Measurements from ENCODE around the gene HAUS8.
A peak's percentile ranks its signal among the peaks of the same experiment; 100 is the strongest.
"Not testable (repeated sequence)": the region's sequence is repeated elsewhere in the genome, so short reads cannot be mapped to it uniquely, and the experiment has no call there.

HAUS8 gene, protein sequence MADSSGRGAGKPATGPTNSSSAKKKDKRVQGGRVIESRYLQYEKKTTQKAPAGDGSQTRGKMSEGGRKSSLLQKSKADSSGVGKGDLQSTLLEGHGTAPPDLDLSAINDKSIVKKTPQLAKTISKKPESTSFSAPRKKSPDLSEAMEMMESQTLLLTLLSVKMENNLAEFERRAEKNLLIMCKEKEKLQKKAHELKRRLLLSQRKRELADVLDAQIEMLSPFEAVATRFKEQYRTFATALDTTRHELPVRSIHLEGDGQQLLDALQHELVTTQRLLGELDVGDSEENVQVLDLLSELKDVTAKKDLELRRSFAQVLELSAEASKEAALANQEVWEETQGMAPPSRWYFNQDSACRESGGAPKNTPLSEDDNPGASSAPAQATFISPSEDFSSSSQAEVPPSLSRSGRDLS

DNA sequence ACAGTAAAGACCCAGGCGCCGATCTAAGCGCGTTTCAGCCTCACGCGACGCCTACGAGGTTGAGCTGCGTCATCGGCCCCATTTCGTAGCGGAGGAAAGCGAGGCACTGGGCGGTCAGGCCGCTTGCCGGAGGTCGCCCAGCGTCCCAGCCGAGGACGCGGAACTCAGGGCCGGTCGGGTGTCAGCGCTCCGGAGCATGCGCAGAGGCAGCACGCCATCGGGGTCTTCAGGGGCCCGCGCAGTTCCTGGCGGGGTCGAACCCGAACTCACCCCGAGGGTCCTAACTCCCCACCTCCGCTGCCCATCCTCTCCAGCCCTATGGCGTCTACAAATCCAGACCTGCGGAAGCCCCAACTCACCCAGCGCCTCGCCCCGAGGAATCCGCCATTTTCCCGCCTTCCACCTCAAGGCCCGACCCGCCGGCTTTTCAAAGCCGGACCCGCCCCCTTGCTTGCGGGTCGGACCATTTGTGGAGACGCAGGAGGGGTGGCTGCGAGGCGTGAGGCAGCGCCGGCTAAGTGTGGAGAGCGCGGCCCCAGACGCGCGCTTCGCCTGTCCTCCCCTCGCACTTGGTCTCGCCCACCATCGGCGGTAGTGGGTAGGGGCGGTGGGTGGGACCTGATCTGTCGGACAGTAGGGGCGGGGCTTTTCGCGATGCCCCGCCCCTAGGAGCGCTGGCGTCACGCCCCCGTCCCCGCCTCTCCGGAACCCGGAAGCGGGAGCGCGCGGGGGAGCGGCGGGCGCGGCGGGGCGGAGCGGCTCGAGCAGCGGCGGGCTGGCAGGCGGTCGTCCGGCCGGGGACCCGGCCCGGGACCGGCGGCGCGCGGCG lies at the start of gene HAUS8, which contains the start of gene MYO9B:
TSS of gene HAUS8 (minus strand) at position 418 of the 829 bp plus-strand sequence. CDS start at position 388, 30 bp downstream.
TSS of gene MYO9B (plus strand) at position 743 of the 829 bp plus-strand sequence. CDS start 25,941 bp downstream, outside the sequence.
- DNase-seq, result peak; percentile 100

DNA sequence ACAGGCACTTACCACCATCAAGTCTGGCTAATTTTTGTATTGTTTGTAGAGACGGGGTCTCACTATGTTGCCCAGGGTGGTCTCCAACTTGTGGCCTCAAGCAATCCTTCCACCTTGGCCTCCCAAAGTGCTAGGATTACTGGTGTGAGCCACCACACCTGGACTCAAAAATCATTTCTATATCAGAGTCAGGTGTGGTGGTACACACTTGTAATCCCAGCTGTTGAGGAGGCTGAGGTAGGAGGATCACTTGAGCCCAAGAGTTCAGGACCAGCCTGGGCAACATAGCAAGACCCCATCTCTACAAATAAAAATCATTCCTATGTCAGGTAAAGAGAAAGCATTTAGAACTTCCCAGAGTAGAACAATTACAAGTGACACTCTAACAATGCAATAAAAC lies 48.8 kb upstream of the HAUS8 start:
- no peak for DNase-seq

DNA sequence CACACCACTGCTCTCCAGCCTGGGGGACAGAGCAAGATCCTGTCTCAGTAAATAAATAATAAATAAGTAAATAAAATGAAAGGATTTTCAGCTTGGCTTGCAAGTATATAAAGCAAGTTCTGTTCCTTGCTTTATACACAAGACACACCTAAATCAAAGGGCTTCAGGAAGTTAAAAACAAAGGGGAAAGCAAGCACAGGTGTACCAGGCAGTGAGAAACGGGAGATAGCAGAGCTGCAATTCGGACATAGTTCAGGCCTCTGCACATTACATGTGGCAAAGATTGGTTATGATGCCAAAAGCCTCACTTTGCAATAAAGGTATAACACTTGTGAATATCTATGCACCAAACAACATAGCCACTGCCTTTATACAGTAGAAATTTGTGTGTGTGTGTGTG lies 47.8 kb upstream of the HAUS8 start:
- DNase-seq, result no peak

DNA sequence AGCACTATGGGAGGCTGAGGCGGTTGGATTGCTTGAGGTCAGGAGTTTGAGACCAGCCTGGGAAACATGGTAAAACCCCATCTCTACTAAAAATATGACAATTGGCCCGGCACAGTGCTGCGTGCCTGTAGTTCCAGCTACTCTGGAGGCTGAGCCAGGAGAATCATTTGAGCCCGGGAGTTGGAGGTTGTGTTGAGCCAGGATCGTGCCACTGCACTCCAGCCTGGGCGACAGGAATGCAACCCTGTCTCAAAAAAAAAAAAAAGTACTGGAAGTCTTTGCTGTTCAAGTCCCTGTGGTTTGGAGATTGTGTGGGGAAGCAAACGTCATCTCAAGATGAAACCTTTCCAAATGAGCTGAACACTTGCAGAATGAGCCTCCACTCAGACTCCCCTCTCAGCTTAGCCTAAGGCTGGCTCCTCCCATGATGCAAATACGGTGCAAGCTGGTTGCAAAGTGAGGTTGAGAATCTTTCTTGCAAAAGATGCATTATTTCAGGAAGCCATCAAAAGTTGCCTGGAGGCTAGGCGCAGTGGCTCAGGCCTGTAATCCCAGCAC lies 46.6 kb upstream of the HAUS8 start:
- no peak for DNase-seq

DNA sequence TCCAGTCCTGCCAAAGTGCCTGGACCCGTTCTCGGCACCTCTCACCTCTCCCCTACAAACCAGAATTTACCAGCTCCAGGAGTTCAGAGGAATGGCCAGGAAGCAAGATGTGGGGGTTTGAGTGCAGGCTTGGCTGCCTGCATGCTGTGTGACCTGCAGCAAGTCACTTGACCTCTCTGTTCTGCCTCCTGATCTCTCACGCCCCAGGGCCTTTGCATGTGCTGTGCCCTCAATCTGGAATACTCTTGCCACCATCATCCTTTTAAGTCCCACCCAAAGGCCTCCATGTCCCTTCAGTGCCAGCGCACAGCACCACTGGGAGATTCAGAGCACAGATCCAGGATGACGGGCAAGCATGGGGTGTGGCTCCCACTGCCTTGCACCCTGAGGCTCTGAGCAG lies 43.7 kb upstream of the HAUS8 start:
- no peak for DNase-seq

DNA sequence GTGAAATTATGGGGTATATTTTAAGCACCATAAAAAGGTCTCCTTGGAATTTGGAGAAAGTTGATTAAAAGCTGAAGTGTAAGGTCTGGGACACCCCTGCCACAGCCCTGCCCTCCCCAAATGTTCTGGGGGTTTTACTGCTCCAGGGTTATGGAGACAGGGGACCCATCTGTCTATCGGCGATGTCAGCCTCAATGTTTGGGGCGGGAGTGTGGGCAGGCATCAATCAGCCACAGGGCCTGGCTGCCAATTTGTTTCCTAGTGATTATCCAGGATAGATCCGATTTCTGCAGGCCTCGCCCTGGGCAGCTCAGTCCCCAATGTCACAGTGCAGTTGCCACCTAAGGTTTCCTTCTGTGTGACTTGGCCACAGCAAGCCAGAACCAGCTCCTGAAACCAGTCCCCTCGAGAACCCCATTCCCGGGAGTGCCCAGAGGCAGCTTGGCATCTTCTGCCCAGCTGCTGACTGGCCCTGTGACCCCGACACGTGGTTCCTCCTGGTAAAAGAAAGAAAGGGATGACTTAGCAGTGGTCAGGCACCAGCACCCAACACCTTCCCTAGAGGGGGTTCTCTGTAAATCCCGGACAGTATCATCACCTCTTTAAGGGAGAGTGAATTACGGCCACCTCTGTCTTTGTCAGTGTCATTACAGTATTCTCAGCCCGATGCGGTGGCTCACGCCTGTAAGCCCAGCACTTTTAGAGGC lies 41.9 kb upstream of the HAUS8 start:
- no peak for DNase-seq

DNA sequence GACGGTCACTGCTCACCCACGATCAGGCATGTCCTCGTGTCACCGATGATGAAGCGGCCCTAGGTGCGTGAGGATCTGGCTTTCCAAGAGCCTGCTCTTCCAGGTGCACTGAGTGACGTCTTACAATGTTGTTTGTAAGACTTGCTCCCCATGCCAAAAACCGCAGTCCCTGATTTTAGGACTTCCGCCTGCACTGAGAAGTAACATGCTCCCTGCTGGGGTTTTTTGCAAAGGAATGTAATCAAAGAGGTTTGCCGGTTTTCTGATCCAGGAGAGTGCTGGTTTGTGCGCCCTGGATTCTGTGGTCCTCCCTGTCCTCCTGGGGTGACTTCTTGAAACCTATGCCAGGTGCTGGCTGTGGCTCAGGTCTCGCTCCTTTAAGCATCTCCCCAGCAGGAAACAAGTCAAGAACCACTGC lies 39.2 kb upstream of the HAUS8 start:
- DNase-seq, result no peak

DNA sequence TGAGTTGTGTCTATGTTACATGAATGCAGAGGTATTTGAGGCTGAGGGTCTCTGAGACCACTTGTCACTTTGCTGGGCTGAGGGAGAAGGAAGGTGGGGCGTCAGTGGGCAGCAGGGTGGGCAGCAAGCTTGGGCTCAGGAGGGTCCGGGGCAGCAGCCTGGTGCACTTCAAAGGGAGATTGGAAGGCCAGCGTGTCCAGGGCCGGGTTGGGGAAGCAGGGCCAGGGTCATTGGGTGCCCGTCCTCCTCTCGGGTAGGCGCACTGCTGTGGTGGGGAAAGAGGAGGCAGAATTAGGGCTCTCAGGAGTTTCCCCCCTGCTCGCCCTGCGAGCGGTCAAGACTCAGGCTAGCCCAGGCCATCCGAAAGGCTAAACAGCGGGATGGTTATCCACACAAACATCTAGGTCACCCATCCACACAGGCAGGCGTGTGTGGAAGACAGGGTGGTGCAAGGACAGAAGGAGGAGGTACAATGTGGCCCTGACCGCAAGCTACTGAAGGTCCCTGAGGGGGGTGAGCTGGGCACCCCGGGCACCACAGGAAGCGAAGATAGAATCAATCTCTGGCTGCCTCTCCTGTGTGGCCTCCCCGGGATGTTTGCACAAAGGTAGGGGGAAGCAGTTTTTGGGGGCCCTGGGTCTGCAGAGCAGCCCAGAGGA lies 38.0 kb upstream of the HAUS8 start:
- DNase-seq, result no peak

DNA sequence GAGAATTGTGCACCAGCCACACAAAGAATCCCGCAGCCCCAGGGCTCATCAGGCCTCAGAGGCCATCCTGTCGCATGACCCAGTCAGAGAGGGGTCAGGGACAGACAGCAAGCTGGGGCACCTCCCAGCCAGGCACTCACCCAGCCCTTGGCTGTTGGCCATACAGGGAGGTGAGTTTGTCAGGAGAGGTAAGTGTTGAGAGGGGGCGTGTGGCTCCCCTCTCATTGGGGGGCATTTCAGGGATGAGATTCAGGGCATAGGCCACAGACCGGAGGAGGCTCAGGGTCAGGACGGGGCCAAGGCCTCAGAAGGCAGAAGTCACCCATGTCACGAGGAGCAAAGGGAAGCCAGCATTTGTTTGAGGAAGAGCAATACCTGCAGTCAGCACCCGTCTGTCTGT lies 37.4 kb upstream of the HAUS8 start:
- DNase-seq, result peak; percentile 55

DNA sequence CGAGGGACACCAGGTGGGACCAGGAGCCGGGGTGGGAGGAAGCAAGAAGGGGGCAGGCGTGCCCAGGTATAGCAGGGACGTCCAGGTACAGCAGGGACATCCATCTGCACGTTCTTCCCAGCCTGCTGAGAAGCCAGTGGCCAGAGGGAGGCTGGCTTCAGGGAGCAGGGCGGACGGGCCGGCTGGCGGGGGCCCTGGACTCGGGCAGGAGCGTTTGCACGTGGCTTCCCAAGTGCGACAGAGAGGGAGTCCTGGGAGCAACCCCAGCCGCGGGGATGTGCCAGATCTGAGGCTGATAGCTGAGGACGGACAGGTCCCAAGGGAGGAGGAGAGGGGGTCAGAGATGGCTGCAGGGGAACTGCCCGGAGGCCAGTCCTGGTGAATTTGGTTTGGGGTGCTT lies 37.0 kb upstream of the HAUS8 start:
- no peak for DNase-seq

DNA sequence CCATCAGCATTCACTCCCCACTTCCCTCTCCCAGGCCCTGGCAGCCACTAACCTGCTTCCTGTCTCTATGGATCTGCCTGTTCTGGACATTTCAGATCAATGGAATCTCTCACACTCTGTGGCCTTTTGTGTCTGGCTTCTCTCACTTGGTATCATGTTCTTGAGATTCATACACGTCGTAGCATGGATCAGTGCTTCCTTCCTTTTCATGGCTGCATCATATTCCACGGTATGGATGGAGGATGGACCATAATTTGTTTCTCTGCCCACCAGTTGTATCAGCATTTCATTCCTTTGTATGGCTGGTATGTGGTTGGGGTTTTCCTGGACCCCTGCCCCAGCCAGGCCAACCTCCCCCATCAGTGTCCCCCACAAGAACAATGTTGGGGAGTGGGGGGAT lies 36.5 kb upstream of the HAUS8 start:
- no peak for DNase-seq

DNA sequence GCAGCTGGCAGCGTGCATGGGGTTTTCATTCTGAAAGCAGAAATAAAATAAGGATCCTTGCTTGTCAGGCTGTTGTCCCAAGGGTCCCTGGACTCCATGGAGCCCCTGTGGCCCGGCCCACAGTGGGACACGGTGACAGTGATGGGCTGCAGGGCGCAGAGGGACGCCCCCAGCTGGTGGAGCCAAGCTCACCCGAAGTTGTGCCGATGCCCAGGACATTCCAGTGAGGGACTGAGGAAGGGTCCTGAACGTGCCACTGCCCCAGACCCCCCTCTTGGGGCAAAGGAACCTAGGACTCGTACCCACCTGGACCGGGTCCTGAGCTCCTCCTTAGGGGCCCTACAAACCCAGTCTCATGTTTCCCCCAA lies 35.3 kb upstream of the HAUS8 start:
- no peak for DNase-seq

DNA sequence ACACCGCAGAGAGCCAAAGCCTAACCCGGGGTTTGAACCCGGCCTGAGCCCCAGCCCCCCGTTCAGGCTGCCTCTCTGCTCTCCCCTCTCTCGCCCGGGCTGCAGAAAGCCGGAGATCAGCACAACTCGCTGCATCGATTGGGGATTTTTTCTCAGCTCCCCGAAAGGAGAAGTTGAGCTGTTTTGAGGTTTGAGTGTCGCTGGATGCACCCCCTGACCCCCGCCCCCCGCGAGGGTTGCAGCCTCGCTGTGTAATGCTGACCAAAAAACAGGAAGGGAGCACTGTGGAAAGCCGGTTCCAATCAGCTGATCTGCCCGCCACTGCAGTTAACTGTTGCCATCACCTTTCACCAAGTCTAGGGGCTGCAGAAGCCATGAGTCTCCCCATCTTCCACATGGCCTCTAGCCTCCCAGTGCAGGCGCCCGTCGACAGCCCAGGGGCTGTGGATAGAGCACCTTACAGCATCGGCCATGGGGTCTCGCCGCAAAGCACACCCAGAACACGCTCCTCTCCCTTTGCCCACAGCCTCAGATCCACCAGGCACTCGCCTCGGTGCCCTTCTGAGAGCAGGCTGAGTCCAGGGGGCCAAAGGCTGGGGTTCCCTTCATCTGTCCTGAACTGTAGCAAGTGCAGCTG lies 34.8 kb upstream of the HAUS8 start:
- DNase-seq, result peak; percentile 90

DNA sequence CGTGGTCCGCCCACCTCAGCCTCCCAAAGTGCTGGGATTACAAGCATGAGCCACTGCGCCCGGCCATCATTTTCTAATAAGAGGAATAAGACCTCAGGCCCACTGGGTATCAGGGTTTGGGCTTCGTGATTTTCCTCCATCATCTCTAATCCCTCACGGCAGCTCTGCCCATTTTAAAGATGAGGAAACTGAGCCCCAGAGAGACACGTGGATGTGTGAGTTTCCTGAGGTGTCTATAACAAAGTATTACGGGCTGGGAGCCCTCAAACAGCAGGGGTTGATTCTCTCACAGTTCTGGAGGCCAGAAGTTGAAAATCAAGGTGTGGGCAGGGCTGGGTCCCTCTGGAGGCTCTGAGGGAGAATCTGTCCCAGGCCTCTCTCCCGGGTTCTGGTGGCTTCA lies 34.0 kb upstream of the HAUS8 start:
- no peak for DNase-seq

DNA sequence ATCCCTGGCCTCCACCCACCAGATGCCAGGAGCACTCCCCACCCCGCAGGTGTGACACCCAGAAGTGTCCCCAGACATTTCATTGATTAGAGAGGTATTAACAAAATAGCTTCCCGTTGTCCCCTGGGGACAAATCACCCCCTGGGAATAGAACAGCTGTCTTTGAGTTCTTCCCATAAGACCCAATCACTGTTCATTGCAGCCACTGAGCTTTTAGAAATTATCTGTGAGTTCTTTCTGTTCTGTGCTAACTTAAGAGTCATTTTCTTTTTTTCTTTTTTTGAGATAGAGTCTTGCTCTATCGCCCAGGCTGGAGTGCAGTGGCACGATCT lies 33.2 kb upstream of the HAUS8 start:
- no peak for DNase-seq

DNA sequence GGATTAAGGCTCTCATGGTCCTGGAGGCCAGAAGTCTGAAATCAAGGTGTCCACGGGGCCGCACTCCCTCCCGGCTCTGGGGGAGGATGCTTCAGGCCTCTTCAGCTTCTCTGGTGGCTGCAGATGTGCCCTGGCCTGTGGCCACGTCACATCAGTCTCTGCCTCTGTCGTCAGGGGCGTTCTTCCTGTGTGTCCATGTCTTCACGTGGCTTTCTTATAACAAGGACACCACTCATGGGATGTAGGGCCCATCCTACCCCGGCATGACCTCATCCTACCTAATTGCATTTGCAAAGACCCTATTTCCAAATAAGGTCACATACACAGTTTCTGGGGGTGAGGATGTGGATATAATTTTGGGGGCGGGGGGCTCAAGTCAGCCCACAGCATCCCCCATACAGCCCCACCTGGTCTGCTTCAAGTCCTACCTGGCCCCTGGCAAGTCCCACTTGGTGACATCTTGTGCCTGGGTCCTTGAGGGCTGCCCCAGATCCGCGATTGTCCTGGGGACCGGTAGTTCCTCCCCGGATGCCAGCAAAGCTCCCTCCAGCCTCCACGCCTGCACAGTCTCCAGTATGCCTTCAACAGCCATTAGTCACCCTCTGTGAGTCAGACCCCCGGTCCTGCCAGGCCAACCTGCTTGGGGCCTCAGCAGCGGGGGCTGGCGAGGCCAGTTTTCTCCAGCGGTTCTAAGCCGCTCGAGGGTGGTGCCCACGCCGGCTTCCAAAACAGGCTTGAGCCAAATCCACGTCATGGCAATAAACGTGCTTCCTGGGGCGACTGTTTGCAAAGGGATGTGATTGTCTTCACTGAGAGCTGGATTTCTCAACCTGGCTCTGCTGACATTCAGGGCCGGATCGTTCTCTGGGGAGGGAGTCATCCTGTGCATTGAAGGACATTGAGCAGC lies 32.5 kb upstream of the HAUS8 start:
- peak; percentile 98 for DNase-seq

DNA sequence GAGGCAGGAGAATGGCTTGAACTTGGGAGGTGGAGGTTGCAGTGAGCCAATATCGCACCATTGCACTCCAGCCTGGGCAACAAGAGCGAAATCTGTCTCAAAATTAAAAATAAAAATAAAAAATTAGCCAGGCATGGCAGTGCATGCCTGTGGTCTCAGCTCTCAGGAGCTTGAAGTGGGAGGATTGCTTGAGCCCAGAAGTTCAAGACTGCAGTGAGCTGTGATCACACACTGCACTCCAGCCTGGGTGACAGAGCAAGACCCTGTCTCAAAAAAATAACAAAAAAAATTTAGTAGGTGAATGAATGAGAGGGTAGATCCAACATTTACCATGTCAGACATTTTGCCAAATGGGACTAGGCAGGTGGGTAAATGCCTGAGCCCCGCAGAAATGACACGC lies 31.7 kb upstream of the HAUS8 start:
- DNase-seq, result not testable (repeated sequence)

DNA sequence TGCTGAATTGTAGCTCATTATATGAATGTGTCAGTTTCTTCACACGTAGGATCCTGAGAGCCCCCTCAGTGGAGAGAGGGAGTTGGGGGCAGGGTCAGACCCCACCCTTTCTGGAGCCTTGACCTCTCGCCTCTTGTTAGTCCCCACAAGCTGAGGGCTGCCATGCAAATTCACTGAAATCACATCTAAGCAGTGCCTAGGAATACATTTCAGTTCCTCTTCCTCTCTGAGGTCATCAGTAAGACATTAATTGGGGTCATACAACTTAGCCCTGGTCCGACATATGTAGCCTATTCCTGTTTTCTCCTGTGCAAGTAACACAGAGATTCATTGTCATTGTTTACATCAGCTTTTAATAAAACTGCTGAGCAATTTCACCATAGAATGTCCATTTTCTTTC lies 30.3 kb upstream of the HAUS8 start:
- DNase-seq, result peak; percentile 84

DNA sequence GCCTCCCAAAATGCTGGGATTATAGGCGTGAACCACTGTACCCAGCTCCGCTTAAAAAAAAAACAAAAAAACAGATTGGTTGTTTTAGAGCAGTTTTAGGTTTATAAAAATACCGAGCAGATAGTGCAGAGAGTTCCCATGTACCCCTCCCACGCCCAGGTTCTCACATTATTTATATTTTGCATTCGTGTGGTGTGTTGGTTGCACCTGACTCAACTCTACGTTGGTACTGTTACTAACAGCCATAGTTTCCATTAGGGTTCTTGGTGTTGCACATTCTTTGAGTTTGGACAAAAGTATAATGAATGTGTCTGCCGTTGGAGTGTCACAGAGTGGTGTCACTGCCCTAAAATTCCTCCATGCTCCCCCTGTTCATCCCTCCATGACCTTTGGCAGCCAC lies 29.4 kb upstream of the HAUS8 start:
- DNase-seq, result no peak

DNA sequence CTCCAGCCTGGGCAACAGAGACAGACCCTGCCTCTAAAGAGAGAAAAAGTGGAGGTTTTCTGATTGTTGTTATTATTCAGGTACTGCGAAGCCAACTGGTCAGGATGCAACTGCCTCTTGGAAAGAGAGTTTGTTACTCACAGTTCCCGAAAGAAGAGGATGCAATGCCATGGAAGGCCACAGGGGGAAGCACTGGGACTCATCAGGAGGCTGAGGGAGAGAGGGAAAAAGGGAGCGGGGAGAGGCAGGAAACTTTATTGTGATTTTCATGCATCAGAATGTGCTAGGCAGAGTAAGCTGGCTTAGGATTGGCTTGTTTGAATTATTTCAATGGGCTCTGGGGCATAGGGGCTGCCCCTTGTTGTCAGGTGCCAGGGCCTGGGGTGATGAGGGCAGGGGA lies 27.9 kb upstream of the HAUS8 start:
- DNase-seq, result peak; percentile 49

Measured in inflammatory macrophage treated with lipopolysaccharide for 4 hours (primary cell).